HG02610 (cell line): ENCODE results near the gene ECSCR.

Experiments
- ATAC-seq: cut with Tn5 transposase; IDR thresholded peaks from one replicate; pipeline ENCODE4 v1.9.1; 2021; ENCODE audit warnings: mild to moderate bottlenecking, moderate library complexity; ENCODE audit not compliant: unreplicated experiment

ECSCR gene

DNA sequence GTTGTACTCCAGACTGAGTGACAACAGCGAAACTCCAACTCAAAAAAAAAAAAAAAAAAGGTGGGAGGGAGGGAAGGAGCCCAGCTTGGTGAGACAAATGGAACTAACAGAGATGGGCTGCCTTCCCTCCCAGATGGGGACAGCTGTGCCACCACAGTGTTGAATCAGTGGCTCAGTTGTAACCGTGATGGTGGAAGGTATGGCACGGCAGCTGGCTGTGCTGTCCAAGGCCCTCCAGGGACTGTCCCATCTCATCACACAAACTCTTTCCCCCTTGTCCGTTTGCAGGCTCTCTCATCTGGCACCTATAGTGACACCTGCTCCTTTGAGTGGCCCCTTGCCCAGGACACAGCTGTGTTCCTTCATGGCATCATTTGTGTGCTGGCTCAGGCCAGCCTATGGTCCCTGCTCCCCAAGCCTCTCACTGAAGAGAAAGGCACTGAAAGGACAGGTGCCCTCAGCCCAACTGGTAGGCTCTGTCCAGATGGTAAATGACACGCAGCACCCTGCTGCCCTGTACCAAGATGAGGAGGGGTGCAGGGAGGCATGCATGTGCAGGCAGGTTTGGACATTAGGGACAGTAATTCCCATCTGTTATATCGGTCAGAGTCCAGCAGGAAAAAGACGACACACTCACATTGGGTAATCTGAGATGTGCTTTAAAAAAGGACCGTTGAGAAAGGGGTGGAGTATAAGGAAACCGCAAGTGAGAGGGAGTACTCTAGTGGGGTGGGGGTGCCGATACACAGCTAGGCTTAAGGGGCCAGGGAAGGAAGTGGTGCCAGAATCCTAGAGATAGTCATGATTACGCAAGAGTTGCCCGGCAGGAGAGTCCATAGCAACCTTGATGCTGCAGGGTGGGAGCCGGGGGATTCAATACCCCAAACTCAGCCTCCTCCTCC lies 12.6 kb upstream of the ECSCR start:
- no peak for ATAC-seq

DNA sequence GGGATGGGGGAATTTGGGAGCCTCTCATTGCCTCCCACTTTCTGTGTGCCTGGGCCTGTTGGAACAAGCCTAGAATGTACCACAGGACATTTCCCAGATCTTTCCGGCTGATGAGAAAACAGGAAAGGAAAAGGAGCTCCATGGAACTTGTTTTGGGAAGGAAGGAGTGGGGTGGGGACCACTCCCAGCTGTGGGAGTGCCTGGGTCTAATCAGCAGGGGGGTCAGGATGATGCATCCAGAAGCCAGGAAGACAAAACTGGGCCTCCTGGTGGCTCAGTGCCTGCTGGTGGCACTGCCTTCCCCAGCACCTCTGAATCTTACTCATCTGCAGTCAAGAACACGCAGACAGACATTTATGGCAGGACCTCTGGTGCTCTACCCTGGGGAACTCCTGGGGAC lies 11.0 kb upstream of the ECSCR start:
- ATAC-seq: peak; percentile 41

DNA sequence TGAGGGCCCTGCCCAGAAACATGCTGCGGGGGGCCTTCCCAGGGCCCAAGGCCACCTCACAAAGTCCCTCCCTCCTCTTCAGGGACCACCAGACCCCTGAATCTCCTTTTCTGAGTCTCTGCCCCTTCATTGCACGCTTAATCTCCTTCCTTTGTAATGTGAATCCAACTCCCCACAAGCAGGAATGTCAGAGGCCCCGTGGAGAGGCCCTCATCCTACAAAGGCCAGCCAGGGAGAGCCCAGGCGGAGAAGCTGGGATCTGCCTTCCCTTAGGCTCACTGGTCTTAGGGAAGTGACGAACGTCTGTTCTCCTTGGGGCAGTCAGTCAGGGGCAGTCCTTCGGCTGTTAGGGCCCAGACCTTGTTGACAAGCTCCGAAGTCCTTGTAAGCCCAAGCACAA lies 10.6 kb upstream of the ECSCR start:
- ATAC-seq: no peak

DNA sequence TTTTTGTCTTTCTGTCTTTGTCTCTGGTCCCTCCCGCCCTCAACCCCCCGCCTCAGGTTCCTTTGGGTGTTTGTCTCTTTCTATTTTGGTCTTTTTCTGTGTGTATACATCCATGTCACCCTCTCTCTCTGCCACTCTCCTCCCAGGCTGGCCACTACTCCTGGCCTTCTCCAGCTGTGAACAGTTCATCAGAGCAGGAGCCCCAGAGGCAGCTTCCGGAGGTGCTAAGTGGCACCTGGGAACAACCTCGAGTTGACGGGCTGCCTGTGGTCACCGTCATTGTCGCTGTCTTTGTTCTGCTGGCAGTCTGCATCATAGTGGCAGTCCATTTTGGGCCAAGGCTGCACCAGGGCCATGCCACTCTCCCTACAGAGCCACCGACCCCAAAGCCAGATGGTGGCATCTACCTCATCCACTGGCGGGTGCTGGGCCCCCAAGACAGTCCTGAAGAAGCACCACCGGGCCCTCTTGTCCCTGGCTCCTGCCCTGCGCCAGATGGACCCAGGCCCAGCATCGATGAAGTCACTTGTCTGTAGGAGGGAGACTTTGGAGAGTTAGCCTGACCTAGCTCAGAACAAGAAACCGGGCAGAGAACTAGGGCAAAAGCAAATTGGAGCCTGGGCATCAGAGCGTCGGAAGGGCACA lies 10.0 kb upstream of the ECSCR start:
- ATAC-seq: no peak

DNA sequence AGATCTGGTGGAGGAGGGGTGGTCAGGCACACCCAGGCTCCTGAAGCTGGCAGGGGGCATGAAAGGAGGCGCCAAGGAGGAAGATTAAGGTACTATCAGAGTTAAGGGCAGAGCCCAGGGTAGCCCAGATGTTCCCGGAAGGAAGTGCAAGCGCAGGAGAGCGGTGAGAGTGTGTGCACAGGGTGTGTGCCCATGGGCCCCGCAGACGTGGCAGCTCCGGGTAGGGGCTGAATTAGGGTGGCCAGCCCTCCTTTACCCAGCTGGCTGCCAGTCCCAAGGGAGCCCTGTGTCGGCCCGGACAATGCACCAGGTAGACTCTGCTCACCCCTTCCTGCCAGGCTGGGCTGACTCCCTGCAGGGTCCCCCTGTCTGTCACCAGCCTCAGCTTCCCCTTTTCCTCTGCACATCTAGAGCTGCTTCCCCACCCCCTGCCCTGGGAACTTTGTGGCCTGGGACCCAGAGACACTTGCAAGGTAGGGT lies 8.3 kb upstream of the ECSCR start, which contains the start of gene SMIM33:
TSS of gene SMIM33 (plus strand) at position 184 of the 480 bp plus-strand sequence. CDS start at position 302, 118 bp downstream.
- ATAC-seq: no peak

DNA sequence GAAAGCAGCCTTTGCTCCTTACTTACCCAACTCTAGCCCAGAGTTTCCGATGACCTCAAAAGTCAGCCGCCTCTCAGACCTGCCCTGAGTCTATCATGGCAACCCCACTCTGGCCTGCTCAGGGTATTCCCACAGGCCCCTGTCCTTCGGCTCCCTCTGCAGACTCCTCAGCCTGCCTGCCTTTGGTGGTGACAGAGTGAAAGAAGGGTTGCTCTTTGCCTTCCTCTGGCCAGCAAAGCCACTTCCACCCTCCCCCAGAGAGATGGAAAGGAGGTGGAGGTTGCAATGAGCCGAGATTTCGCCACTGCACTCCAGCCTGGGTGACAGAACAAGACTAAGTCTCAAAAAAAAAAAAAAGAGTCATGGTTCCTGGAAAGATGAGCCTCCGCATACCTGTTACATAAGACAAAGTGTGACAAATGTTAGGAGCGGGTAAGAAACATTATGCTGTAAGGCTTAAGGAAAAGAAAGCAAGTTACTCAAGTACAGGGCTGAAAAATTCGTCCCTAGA lies 5.9 kb upstream of the ECSCR start:
- ATAC-seq: no peak

DNA sequence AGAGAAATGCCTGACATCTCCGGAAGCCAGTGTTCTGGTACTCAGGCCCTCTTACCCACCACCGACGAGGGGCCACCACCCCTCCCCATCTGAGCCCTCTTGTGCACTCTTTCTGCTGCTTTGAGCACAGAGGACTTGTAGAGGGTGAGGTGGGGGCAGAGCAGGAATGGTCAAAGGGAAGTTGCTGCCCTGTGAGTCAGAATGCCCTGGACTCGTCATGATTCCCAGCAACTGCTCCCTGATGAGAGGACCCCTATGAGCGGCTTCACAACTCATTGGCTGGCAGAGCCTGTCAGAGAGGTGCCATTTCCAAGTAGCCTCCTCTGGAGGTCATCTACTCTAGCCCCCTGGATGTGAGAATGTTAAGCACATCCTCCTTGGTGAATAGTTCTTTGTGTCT lies 845 bp downstream of the ECSCR start:
- ATAC-seq: no peak

DNA sequence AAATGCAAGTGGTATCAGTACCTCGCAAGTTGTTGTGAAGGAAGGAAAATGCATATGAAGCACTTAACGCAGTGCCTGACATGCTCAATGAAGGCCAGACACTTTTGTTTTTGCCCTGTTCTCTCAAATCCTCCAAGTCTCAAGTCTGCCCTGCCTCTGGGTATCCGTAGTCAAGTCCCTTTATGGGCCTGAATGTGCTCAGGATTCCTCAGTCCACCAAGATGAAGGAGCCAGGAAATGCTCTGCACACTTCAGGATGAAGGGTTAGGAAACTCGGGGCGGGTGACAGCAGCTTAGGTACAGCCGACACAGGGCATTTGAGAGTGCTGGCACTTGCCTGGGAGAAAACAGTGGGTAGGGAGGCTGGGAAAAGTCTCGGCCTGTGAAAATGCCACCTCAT lies 1.4 kb downstream of the ECSCR start:
- ATAC-seq: no peak

DNA sequence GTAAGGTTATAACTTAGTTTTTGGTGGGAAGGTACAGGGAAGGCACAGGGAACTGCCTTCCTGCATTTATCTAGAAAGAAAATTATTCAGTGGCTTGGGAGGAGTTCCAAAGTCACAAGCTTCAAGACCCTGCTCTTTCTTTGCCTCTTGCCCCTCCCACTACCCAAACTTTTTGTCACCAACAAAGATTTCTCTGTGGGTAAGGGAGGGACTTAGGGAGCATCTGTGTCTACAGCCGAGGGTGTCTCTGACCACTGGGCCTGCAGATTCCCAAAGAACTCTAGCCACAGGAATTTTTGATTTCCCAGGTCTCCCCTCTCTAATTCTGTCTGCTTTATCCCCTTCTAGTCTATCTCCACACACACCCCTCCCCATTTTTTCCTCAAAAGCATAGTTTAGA lies 2.1 kb downstream of the ECSCR start:
- no peak for ATAC-seq

DNA sequence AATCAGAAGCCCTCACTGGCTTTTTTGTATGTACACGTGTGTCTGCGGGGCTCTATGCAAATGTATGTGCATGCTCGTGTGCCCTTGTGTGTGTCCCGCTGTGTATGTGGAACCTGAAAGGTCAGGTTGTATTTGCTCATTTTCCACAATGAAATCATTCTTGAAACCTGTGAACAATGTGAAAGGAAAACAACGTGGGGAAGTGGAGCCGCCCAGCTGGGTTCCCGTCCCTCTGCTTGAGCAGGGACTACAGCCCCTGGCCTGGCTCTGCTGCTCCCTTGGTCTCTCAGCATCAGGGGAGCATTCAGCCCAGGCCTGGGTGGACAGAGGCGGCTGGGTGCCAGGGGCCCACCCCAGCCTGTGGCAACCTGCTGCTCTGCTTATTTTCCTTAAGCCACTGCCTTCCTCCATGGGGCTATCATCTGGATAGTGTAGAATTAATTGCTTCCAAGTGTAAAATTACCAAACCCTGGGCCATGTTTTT lies 3.0 kb downstream of the ECSCR start:
- no peak for ATAC-seq

DNA sequence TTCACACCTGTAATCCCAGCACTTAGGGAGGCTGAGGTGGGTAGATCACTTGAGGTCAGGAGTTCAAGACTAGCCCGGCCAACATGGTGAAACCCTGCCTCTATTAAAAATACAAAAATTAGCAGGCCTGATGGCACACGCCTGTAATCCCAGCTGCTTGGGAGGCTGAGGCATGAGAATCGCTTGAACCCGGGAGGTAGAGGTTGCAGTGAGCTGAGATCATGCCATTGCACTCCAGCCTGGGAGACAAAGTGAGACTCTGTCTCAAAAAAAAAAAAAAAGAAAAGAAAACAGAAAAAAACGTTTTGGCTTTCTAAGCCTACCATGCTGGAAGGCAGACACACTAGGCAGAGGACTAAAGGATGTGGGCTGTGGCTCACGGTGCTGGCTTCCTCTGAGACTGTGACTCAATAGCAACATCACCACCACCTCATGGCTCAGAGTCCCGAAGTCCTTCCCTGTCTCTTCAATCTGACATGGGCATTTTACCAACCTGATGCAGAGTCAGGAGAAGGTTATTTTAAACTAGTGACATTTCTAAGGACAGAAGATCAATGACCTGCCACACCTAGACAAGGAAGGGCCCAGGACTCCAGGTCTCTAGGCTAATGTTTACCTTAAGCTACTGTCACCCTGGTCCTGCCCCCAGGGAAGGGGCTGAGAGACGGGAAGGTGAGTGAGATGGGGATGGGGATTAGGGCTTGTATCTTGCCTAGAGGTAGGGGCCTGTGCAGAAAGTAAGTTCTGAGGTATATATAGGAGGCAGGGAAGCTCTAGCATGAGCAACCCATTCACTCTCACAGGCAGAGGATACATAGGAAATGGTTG lies 3.7 kb downstream of the ECSCR start:
- ATAC-seq: peak; percentile 74

DNA sequence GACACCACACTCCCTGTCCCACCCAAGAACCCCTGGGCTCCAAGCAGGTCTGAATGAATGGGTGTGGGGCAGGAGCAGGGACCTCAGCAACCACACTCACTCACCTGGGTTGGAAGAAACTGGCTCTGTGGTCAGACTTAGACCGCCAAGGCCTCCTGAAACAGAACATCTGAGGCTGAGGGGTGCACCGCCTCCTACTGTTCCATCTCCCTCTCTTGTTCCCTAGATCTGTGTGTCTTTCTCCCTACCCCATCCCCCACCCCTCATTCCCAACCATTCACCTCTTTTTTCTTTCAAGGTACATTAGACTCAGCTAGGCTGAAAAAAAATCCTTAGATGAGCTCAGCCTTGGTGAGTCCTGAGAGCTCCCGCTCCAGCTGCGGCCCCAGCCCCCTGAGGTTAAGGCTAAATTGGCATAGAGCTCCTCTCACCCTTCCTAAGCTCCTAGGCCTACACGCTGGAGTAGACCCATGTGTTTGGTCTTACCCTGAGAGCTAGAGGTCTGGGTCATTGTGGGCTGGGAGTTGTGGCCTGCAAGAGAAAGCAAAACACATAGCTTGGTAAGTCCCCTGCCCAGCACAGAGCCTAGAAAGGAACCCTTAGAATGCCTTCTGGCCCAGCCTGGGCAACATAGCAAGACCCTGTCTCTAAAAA lies 4.8 kb downstream of the ECSCR start:
- ATAC-seq: no peak

DNA sequence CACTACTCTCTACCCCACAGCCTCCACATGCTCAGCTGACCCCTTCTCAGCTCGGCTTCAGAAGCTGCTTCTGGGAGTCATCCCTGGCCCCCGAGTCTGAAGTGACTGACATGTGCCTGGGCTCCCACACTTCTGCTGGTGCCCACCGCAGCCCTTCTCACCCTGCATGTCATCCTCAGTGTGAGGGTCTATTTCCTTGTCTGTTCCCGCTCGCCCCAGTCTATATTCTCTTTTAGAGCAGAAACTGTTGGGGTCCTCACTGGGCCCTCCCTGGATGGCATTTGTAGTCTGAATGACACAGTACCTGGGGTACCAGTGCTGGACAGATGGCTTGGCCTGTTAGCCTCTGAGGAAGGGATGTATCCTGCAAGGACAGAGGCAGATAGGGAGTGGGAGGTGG lies 5.3 kb downstream of the ECSCR start:
- ATAC-seq: no peak

DNA sequence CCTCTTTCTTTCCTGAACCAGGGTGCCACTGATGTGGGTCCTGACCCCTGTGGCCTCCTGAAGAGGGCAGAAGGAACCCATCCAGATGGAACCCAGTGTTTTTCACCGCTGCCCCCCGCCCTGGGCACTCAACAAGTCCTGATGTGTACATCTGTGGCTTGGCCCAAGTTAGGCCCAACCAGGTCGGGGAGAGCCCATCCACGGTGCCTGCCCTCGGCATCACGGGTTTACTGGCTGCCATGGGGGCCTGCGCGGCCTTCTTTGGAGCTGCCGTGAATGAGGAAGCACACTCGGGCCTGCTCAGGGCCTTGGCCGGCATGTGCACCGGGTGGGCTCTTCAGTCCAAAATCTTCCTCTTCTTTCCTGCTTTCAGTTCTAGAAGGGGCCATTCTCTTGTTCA lies 5.8 kb downstream of the ECSCR start:
- no peak for ATAC-seq

DNA sequence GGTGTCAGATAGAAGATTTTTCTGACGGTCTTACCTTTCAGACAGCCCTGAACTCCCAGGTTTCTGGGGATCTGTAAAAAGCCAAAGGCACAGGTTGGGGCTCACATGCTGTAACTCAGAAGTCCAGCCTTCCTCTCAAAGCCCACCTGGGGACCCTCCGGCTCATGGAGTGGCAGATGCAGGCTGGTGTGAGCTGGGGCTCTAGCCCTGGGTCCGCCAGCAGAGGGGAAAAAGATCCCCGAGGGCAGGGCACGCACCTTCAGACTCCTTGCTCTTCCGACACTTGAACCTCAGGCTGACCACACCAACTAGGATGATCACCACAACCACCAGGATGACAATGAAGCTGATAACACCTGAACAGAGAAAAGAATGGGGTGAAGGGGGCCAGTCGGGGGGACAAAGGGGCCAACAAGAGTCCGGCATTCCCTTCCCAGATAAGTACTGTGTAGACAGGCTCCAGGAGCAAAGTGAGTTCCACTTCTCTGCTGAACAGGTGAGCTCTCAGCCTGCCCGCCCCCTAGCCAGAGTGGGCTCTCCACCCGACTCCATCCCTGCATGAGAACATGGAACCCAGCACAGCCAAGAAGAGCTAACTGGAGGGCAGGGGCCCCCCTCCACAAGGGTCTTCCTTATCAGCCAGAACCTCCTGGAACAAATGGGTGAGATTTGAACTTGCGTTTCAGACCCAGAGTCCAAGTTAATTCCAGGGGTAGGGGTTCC lies 7.8 kb downstream of the ECSCR start:
- ATAC-seq: no peak

DNA sequence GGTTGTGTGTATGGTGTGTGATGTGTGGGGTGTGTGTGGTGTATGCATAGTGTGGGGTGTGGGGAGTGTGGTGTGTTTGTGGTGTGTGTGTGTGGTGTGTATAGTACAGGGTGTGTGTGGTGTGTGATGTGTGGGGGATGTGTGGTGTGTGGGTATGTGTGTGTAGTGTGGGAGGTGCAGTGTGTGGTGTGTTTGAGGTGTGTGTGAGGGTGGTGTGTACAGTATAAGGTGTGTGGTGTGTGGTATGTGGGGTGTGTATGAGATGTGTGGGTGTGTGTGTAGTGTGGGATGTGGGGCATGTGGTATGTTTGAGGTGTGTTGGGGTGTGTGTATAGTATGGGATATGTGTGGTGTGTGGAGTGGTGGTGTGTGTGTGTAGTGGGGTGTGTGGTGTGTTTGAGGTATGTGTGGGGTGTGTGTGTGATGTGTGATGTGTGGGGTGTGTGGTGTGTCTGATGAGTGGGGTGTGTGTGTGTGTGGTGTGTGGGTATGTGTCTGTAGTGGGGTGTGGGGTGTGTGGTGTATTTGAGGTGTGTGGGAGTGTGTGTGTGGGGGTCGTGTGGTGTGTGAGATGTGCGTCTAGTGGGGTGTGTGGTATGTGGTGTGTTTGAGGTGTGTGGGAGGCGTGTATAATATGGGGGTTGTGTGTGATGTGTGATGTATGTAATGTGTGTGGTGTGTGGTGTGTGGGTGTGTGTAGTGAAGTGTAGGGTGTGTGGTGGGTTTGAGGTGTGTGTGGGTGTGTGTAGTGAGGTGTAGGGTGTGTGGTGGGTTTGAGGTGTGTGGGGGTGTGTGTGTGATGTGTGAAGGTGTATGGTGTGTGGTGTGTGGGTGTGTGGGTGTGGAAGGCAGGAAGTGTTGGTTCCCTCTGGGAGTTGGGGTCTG lies 8.6 kb downstream of the ECSCR start:
- no peak for ATAC-seq

DNA sequence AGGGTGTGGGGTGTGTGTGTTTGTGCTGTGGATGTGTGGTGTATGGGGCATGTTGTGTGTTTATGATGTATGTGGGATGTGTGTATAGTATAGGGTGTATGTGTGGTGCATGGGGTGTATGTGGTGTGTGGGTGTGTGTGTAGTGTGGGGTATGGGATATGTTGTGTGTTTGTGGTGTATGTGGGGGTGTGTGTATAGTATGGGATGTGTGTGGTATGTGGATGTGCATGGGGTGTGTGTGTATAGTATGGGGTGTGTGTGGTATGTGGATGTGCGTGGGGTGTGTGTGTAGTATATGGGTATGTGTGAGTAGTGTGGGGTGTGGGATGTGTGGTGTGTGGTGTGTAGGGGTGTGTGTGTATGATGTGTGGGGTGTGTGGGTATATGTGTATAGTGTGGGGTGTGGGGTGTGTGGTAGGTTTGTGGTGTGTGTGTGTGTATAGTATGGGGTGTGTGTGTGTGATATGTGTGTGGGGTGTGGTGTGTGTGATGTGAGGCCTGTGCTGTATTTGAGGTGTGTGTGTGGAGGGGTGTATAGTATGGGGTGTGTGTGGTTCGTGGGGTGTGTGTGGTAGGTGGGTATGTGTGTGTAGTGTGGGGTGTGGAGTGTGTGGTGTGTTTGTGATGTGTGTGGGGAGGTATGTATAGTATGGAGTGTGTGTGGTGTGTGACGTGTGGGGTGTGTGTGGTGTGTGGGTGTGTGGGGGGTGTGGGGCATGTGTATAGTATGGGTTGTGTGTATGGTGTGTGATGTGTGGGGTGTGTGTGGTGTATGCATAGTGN lies 10.5 kb downstream of the ECSCR start:
- no peak for ATAC-seq

DNA sequence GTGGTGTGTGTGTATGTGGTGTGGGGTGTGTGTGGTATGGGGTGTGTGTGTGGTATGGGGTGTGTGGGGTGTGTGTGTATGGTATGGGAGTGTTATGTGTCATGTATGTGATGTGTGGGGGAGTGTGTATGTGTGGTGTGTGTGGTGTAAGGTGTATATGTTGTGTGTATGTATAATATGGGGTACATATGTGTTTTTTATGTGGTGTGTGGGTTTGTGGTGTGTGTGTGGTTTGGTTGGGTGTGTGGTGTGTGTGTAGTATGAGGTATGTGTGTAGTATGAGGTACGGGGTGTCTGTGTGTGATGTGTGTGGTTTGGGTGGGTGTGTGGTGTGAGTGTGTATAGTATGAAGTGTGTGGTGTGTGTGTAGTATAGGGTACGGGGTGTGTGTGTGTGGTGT lies 11.4 kb downstream of the ECSCR start:
- no peak for ATAC-seq
